ENCODE data around the gene PCSK4.

DNA sequence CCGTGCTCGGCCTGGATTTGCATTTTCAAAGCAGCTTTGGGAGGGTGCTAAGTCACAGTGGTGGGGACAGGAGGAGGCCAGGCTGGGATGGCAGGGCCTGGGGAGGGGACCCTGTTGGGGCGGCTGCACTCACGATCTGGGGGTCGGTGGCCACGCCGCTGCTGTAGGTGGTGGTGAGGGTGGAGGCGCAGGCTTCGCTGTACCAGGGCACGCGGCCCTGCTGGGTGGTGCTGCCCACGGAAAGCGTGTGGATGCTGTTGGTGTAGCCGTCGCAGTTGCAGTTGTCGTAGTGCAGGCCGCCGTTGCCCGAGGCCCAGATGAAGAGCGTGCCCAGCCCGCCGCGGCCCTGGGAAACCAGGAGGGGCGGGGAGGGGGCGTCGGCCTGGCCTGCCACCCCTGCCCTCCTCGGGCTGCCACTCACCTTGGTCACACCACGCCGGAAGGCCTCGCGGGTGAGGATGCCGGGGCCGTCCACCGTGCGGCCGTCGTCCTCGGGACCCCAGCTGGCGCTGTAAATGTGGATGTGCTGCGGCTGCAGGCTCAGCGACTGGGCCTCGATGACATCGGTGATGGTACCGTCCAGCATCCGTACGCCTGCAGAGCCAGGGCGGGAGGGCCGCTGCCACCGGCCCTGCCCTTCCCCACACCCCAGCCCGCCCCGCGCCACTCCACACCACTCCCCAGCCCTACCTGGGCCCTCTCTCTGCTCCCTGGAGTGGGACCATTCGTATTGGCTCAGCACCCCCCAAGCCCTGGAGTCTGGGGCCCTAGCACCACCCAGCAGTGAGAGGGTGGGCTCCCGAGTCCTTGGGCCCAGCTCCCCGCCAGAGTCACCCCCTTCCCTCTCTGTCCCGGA, 3.2 kb downstream of the PCSK4 start:
- TF ChIP-seq MAX (IDR thresholded peaks at IDR 0.05) (no peak), ESRRA (IDR thresholded peaks at IDR 0.05; ENCODE audit: borderline replicate concordance, low read length) (no peak), USF2 (IDR thresholded peaks at IDR 0.05) (no peak), POLR2A (IDR thresholded peaks at IDR 0.05; ENCODE audit: low read length) (no peak), RARB (CRISPR knock-in tag; IDR thresholded peaks at IDR 0.05) (no peak), FOSL2 (IDR thresholded peaks at IDR 0.05) (no peak), FOSL2 (CRISPR knock-in tag; IDR thresholded peaks at IDR 0.05) (no peak), RAD21 (conservative IDR thresholded peaks at IDR 0.05 in 1 of 2, IDR thresholded peaks at IDR 0.05 in 1 of 2) (no peak), TP53 (CRISPR knock-in tag; IDR thresholded peaks at IDR 0.05) (no peak), RCOR1 (IDR thresholded peaks at IDR 0.05; ENCODE audit: low read depth, low read length) (no peak)
- TF ChIP-seq, protein P1, sequence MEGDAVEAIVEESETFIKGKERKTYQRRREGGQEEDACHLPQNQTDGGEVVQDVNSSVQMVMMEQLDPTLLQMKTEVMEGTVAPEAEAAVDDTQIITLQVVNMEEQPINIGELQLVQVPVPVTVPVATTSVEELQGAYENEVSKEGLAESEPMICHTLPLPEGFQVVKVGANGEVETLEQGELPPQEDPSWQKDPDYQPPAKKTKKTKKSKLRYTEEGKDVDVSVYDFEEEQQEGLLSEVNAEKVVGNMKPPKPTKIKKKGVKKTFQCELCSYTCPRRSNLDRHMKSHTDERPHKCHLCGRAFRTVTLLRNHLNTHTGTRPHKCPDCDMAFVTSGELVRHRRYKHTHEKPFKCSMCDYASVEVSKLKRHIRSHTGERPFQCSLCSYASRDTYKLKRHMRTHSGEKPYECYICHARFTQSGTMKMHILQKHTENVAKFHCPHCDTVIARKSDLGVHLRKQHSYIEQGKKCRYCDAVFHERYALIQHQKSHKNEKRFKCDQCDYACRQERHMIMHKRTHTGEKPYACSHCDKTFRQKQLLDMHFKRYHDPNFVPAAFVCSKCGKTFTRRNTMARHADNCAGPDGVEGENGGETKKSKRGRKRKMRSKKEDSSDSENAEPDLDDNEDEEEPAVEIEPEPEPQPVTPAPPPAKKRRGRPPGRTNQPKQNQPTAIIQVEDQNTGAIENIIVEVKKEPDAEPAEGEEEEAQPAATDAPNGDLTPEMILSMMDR (IDR thresholded peaks at IDR 0.05) = no peak
- TF ChIP-seq, protein P2, sequence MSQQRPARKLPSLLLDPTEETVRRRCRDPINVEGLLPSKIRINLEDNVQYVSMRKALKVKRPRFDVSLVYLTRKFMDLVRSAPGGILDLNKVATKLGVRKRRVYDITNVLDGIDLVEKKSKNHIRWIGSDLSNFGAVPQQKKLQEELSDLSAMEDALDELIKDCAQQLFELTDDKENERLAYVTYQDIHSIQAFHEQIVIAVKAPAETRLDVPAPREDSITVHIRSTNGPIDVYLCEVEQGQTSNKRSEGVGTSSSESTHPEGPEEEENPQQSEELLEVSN (IDR thresholded peaks at IDR 0.05; ENCODE audit: borderline replicate concordance, low read depth) = no peak

Measured in A549 (cell line).